OCI-LY7 (cell line): ENCODE results near the gene AP5S1. TPM values are rescaled to one million over a fixed set of nuclear protein-coding genes. Genes with fewer than 3 reads are reported as not detected.

ENCODE experiments used
- BruUV-seq: library from RNA; stranded (reverse); fragments of 400-500 nt; replicated peaks from 2 replicates; lab custom pipeline; 2021; lab: Mats Ljungman, UMichigan
- CTCF ChIA-PET: fragments of 300-600 bp; sonication (Branson Sonifier 250); formaldehyde crosslinking; loops from one replicate; lab custom pipeline; 2022; ENCODE audit warnings: antibody characterized with exemption; ENCODE audit not compliant: unreplicated experiment; lab: Charles Lee
- POLR2A ChIA-PET: fragments of 300-600 bp; sonication (Branson Sonifier 250); formaldehyde crosslinking; loops from one replicate; lab custom pipeline; 2022; ENCODE audit warnings: antibody characterized with exemption; lab: Charles Lee
- DNase-seq: peaks from one replicate; pipeline ENCODE4 v3.0.0-alpha.2; 2015; ENCODE audit warnings: low spot score
- H2AFZ ChIP-seq: fragments of 200-600 bp; sonication (generic), shearing (Covaris generic); 2 replicates; pipeline ENCODE4 v1.6.1; 2014; ENCODE audit warnings: mild to moderate bottlenecking, antibody characterized with exemption, low read length, moderate library complexity
- H3K27ac ChIP-seq: fragments of 200-600 bp; sonication (generic); 2 replicates; pipeline ENCODE4 v1.5.1; 2014; ENCODE audit warnings: mixed run types, low read depth, mild to moderate bottlenecking, moderate library complexity, low read length, inconsistent platforms; ENCODE audit not compliant: poor library complexity, severe bottlenecking
- H3K36me3 ChIP-seq: fragments of 200-600 bp; sonication (generic); 2 replicates; pipeline ENCODE4 v1.6.1; 2014; ENCODE audit warnings: mild to moderate bottlenecking, antibody characterized with exemption, low read length, moderate library complexity, mixed read lengths; ENCODE audit not compliant: insufficient read depth
- H3K4me1 ChIP-seq: fragments of 200-600 bp; sonication (generic); 2 replicates; pipeline ENCODE4 v1.5.1; 2014; ENCODE audit warnings: mild to moderate bottlenecking, low read length; ENCODE audit not compliant: insufficient read depth, poor library complexity, severe bottlenecking
- H3K4me2 ChIP-seq: fragments of 200-600 bp; sonication (generic); 2 replicates; pipeline ENCODE4 v1.6.1; 2014; ENCODE audit warnings: mild to moderate bottlenecking, low read length
- H3K4me3 ChIP-seq: fragments of 200-600 bp; sonication (generic); 2 replicates; pipeline ENCODE4 v1.5.1; 2014; ENCODE audit warnings: mild to moderate bottlenecking, low read depth, low read length; ENCODE audit not compliant: poor library complexity, severe bottlenecking
- H3K79me2 ChIP-seq: fragments of 200-600 bp; sonication (generic); 2 replicates; pipeline ENCODE4 v1.6.1; 2016; ENCODE audit warnings: low read depth, mild to moderate bottlenecking, low read length, moderate library complexity, mixed read lengths; ENCODE audit not compliant: insufficient read depth
- H3K9me2 ChIP-seq: fragments of 200-600 bp; sonication (generic); 2 replicates; pipeline ENCODE4 v1.6.1; 2016; ENCODE audit warnings: mild to moderate bottlenecking, low read length, mixed read lengths; ENCODE audit not compliant: insufficient read depth
- H3K9me3 ChIP-seq: fragments of 200-600 bp; sonication (generic); 2 replicates; pipeline ENCODE4 v1.6.1; 2014; ENCODE audit warnings: mild to moderate bottlenecking, mixed run types, low read length, mixed read lengths
- H4K20me1 ChIP-seq: fragments of 200-600 bp; sonication (generic); 2 replicates; pipeline ENCODE4 v1.6.1; 2014; ENCODE audit warnings: mild to moderate bottlenecking, antibody characterized with exemption, low read length, moderate library complexity, mixed read lengths; ENCODE audit not compliant: insufficient read depth
- CTCF ChIP-seq: fragments of 200-600 bp; sonication (generic); conservative IDR thresholded peaks from 2 replicates; pipeline ENCODE4 v1.5.1; 2014; ENCODE audit warnings: mild to moderate bottlenecking, antibody characterized with exemption, low read length, moderate library complexity, mixed read lengths
- EZH2phosphoT487 ChIP-seq: fragments of 200-600 bp; sonication (generic); IDR thresholded peaks from 2 replicates; pipeline ENCODE4 v1.6.1; 2018; ENCODE audit warnings: low read depth, borderline replicate concordance, mild to moderate bottlenecking, mixed run types, antibody characterized with exemption, low read length, moderate library complexity, mixed read lengths
- intact Hi-C: fragments of 100-400 bp; cut with micrococcal nuclease; formaldehyde crosslinking; loops from one replicate; pipeline ENCODE4 v1.10.0; 2022; ENCODE audit not compliant: unreplicated experiment
- total RNA-seq, 2 experiments: library from RNA; depleted of rRNA in 1 of 2; stranded (reverse); fragments of >200 nt in 1 of 2; shearing (Covaris generic) in 1 of 2; gene quantifications; 2 replicates each; pipeline ENCODE4 v1.2.3, GENCODE V29; 2014 to 2022

Gene AP5S1
- total RNA-seq, 2 experiments from 2014 or later: 9.8 to 12.1 TPM

- no TSS peak for BruUV-seq
- Histone ChIP-seq H3K4me2 (no peak overlapping the region), H3K4me3 (no peak overlapping the region), H3K79me2 (no peaks in the 10 kb centered on the region), H3K9me2 (no peaks in the 10 kb centered on the region), H3K9me3 (no peaks in the 10 kb centered on the region), H3K27ac (no peak overlapping the region), H3K36me3 (peaks cover 51% of the 10 kb centered on the region), H2AFZ (no peak overlapping the region), H3K4me1 (no peaks in the 10 kb centered on the region), H4K20me1 (no peaks in the 10 kb centered on the region)
- TF ChIP-seq CTCF: no peak
- TF ChIP-seq EZH2phosphoT487: no peak
- no peak for DNase-seq
- ChIA-PET CTCF (interaction anchor here (0.6 kb wide), 1 partner anchor 375 kb away, joined by 3 read pairs; no protein-coding TSS in a partner anchor), POLR2A (interaction anchor here (0.6 to 2.2 kb wide), 3 partner anchors 9 to 192 kb away, joined by 3 to 7 read pairs (median 6); no protein-coding TSS in a partner anchor)
- intact Hi-C loops: no loop called here
Observed at GRCh38 chr20:3875378-3875974, 55.1 kb downstream of the AP5S1 start.

GRCh38 chr20:3876000-3876399 is 55.7 kb downstream of the AP5S1 start:
- intact Hi-C loops: no loop called here
- no TSS peak for BruUV-seq

More at GRCh38 chr20:3876000-3876399, 55.7 kb downstream of the AP5S1 start:
- Histone ChIP-seq H3K4me3 (no peak overlapping the region), H2AFZ (no peak overlapping the region), H4K20me1 (no peaks in the 10 kb centered on the region), H3K4me2 (no peak overlapping the region), H3K9me3 (no peaks in the 10 kb centered on the region), H3K9me2 (no peaks in the 10 kb centered on the region), H3K79me2 (no peaks in the 10 kb centered on the region), H3K27ac (no peak overlapping the region), H3K36me3 (peaks cover 51% of the 10 kb centered on the region), H3K4me1 (no peaks in the 10 kb centered on the region)
- CTCF ChIA-PET: no interaction called here
- TF ChIP-seq EZH2phosphoT487: no peak
- no peak for TF ChIP-seq CTCF
- DNase-seq: no peak
- POLR2A ChIA-PET: interaction anchor here (0.6 to 2.2 kb wide), 3 partner anchors 8 to 193 kb away, joined by 3 to 7 read pairs (median 6); no protein-coding TSS in a partner anchor
